HUES64 (cell line): Measurements from ENCODE around the gene IGSF9B.

Experiments used
- H3K27ac ChIP-seq: 2 replicates; pipeline ENCODE4 v1.7.0; 2013; ENCODE audit warnings: low read depth, low read length, inconsistent platforms
- H3K27me3 ChIP-seq: 2 replicates; pipeline ENCODE4 v1.6.1; 2013; ENCODE audit warnings: mild to moderate bottlenecking, low read length; ENCODE audit not compliant: insufficient read depth
- H3K36me3 ChIP-seq: 2 replicates; pipeline ENCODE4 v1.6.1; 2013; ENCODE audit warnings: mild to moderate bottlenecking, low read length; ENCODE audit not compliant: insufficient read depth
- H3K4me1 ChIP-seq: 2 replicates; pipeline ENCODE4 v1.6.1; 2013; ENCODE audit warnings: mild to moderate bottlenecking, low read length, moderate library complexity; ENCODE audit not compliant: insufficient read depth
- H3K4me3 ChIP-seq: 2 replicates; pipeline ENCODE4 v1.5.1; 2013; ENCODE audit warnings: mild to moderate bottlenecking, low read length, moderate library complexity
- H3K9ac ChIP-seq: 2 replicates; pipeline ENCODE4 v1.6.1; 2013; ENCODE audit warnings: mild to moderate bottlenecking, low read depth, low read length
- H3K9me3 ChIP-seq: 2 replicates; pipeline ENCODE4 v1.6.1; 2013; ENCODE audit warnings: low read depth, low read length; ENCODE audit not compliant: insufficient read depth
- WGBS: fragments of 150-250, 120-280 bp; methylation state at CpG from one replicate; pipeline ENCODE4 v1.1.7; 2013; ENCODE audit warnings: missing lambda C conversion rate; 5-methylcytosine and 5-hydroxymethylcytosine counted together

Gene IGSF9B

GRCh38 chr11:133926466-133927246, 30.1 kb downstream of the IGSF9B start:
- Histone ChIP-seq H3K27me3 (no peaks in the 10 kb centered on the region), H3K9me3 (no peaks in the 10 kb centered on the region), H3K4me3 (no peak overlapping the region), H3K9ac (no peak overlapping the region), H3K27ac (no peak overlapping the region), H3K36me3 (peaks cover 47% of the 10 kb centered on the region), H3K4me1 (no peaks in the 10 kb centered on the region)
- 96% methylated on average over 21 of the region's 21 CpGs for WGBS

GRCh38 chr11:133925756-133926155, 31.0 kb downstream of the IGSF9B start:
- H3K4me1 ChIP-seq = no peaks in the 10 kb centered on the region
- no peak overlapping the region for H3K4me3 ChIP-seq
- no peak overlapping the region for H3K27ac ChIP-seq
- no peaks in the 10 kb centered on the region for H3K27me3 ChIP-seq
- no peak overlapping the region for H3K9ac ChIP-seq
- 97% methylated on average over 20 of the region's 20 CpGs for WGBS
- no peaks in the 10 kb centered on the region for H3K9me3 ChIP-seq
- peaks cover 56% of the 10 kb centered on the region for H3K36me3 ChIP-seq

GRCh38 chr11:133924661-133925060, 32.1 kb downstream of the IGSF9B start:
- H3K27me3 ChIP-seq = no peaks in the 10 kb centered on the region
- H3K4me3 ChIP-seq = no peak overlapping the region
- no peaks in the 10 kb centered on the region for H3K9me3 ChIP-seq
- peaks cover 61% of the 10 kb centered on the region for H3K36me3 ChIP-seq
- H3K27ac ChIP-seq = no peak overlapping the region
- 97% methylated on average over 11 of the region's 11 CpGs for WGBS
- H3K9ac ChIP-seq = no peak overlapping the region
- no peaks in the 10 kb centered on the region for H3K4me1 ChIP-seq

- Histone ChIP-seq H3K4me3 (no peak overlapping the region), H3K36me3 (peaks cover 61% of the 10 kb centered on the region), H3K9me3 (no peaks in the 10 kb centered on the region), H3K27me3 (no peaks in the 10 kb centered on the region), H3K27ac (no peak overlapping the region), H3K9ac (no peak overlapping the region), H3K4me1 (no peaks in the 10 kb centered on the region; the same call in 1 of the 2 replicates)
- WGBS = 96% methylated on average over 23 of the region's 23 CpGs
Observed at GRCh38 chr11:133922078-133922870, 34.5 kb downstream of the IGSF9B start.

- Histone ChIP-seq H3K4me3 (no peak overlapping the region), H3K9me3 (no peaks in the 10 kb centered on the region), H3K9ac (no peak overlapping the region), H3K4me1 (no peaks in the 10 kb centered on the region; the same call in 1 of the 2 replicates), H3K27ac (no peak overlapping the region), H3K36me3 (peaks cover 61% of the 10 kb centered on the region), H3K27me3 (no peaks in the 10 kb centered on the region)
- WGBS = 96% methylated on average over 10 of the region's 10 CpGs
Observed at GRCh38 chr11:133921513-133921912, 35.3 kb downstream of the IGSF9B start.

DNA sequence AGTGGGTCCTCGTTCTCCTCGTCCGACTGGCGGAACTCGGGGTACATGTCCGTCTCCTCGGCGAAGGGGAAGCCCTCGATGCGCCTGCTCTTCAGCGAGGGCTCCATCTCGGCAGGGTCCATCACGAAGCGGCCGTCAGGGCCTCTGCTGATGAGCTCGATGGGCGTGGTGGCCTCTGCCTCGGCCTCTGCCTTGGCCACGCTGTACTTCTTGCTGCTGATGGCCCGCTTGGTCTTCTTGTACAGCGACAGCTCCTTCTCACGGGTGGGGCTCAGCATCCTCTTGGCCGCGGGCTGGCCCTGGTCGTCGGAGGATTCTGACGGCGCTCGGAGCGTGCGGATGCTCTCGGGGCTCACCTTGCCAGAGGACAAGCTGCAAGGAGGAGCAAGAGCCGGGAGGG, 35.7 kb downstream of the IGSF9B start:
- H3K4me1 ChIP-seq = no peaks in the 10 kb centered on the region; the same call in 1 of the 2 replicates

GRCh38 chr11:133920109-133920990, 36.4 kb downstream of the IGSF9B start:
- WGBS = 95% methylated on average over 47 of the region's 47 CpGs
- peaks cover 52% of the 10 kb centered on the region for H3K36me3 ChIP-seq
- no peak overlapping the region for H3K9ac ChIP-seq
- H3K27me3 ChIP-seq = no peaks in the 10 kb centered on the region
- no peaks in the 10 kb centered on the region; the same call in 1 of the 2 replicates for H3K4me1 ChIP-seq
- no peak overlapping the region for H3K4me3 ChIP-seq
- H3K27ac ChIP-seq = no peak overlapping the region
- H3K9me3 ChIP-seq = no peaks in the 10 kb centered on the region

More for the DNA sequence above, 35.7 kb downstream of the IGSF9B start:
- H3K36me3 ChIP-seq = peaks cover 56% of the 10 kb centered on the region
- H3K27ac ChIP-seq = no peak overlapping the region
- H3K4me3 ChIP-seq = no peak overlapping the region
- no peaks in the 10 kb centered on the region for H3K9me3 ChIP-seq
- no peaks in the 10 kb centered on the region for H3K27me3 ChIP-seq
- 96% methylated on average over 33 of the region's 33 CpGs for WGBS
- no peak overlapping the region for H3K9ac ChIP-seq

DNA sequence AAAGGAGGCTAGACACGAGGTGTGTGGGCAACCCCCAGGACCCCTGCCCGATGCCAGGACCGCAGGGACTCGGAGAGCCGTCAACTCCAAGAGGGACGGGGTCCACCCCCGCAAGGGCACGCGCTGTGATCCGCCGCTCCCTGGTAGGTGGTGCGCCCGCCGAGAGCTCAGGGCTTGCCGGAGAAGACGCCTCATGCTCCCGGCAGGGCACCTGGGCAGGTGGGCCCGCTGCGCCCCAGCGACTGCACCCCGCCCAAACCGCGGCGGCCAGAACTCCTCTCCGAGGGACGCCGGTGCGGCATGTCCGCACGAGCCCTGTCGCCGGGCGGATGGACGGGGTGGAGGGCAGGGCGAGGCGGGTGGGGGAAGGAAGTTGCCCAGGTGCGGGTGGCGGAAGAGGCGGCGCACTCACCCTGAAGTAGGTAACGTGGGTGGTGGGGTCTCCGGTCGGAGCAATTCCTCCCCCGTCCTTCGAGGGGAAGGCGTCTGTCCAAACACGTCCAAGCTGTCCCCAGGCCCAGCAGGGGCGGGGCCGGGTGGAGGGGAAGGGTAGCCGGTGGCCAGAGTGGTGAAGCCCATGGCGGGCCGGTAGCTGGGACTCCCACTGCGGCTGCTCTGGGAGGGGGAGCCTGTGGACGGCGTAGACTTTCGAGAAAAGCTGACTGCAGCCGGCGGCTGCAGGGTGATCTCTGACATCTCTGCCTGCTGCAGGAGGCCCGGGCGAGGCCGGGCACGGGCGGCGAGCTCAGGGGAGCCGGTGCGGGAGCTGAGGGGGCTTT, 37.2 kb downstream of the IGSF9B start:
- WGBS = 90% methylated on average over 66 of the region's 66 CpGs
- H3K27me3 ChIP-seq = no peaks in the 10 kb centered on the region
- H3K4me3 ChIP-seq = peak overlapping the region; percentile 57; the same call in 1 of the 2 replicates
- H3K9ac ChIP-seq = peak overlapping the region; percentile 44; the same call in 1 of the 2 replicates
- H3K27ac ChIP-seq = no peak overlapping the region
- no peaks in the 10 kb centered on the region for H3K9me3 ChIP-seq
- no peaks in the 10 kb centered on the region; the same call in 1 of the 2 replicates for H3K4me1 ChIP-seq
- H3K36me3 ChIP-seq = peaks cover 48% of the 10 kb centered on the region

- Histone ChIP-seq H3K4me3 (peak overlapping the region; percentile 57), H3K4me1 (no peaks in the 10 kb centered on the region; the same call in 1 of the 2 replicates), H3K27ac (no peak overlapping the region; the same call in 1 of the 2 replicates), H3K36me3 (peaks cover 47% of the 10 kb centered on the region), H3K9ac (peak overlapping the region; percentile 53; the same call in 1 of the 2 replicates), H3K9me3 (no peaks in the 10 kb centered on the region), H3K27me3 (no peaks in the 10 kb centered on the region)
- WGBS = 16% methylated on average over 24 of the region's 26 CpGs
Observed at GRCh38 chr11:133918608-133919260, 38.0 kb downstream of the IGSF9B start.
